Uterus (tissue), 4 donors: ENCODE results near the gene EPHA10. TPM values are rescaled to one million over a fixed set of nuclear protein-coding genes. Genes with fewer than 3 reads are reported as not detected.

Experiments
- DNase-seq, 2 donors: peaks; one replicate each; pipeline ENCODE4 v3.0.0-alpha.2; 2019 to 2020
- H3K27ac ChIP-seq, 2 donors: fragments of 200-600 bp; sonication (generic); 1 replicate in 1 of 2; 2 replicates in 1 of 2; pipeline ENCODE4 v1.5.1; 2016 to 2018
- H3K27me3 ChIP-seq, 2 donors: fragments of 200-600 bp; sonication (generic); one replicate each; pipeline ENCODE4 v1.5.1; 2018 to 2019; ENCODE audit warnings: control low read depth in 1 of 2
- H3K36me3 ChIP-seq, 2 donors: fragments of 200-600 bp; sonication (generic); one replicate each; pipeline ENCODE4 v1.5.1; 2019; ENCODE audit warnings: control low read depth in 1 of 2
- H3K4me1 ChIP-seq, 2 donors: fragments of 200-600 bp; sonication (generic); one replicate each; pipeline ENCODE4 v1.5.1; 2018 to 2019; ENCODE audit warnings: control low read depth in 1 of 2
- H3K4me3 ChIP-seq, 2 donors: fragments of 200-600 bp; sonication (generic); 1 replicate in 1 of 2; 2 replicates in 1 of 2; pipeline ENCODE4 v1.5.1; 2018 to 2019; ENCODE audit warnings: mild to moderate bottlenecking in 1 of 2
- H3K9me3 ChIP-seq, 2 donors: fragments of 200-600 bp; sonication (generic); one replicate each; pipeline ENCODE4 v1.5.1; 2019; ENCODE audit warnings: control low read depth in 1 of 2
- POLR2A ChIP-seq, 2 donors: fragments of 450-650 bp; IDR thresholded peaks; one replicate each; pipeline ENCODE4 v1.6.1; 2016; ENCODE audit warnings: antibody characterized with exemption in 2 of 2, mild to moderate bottlenecking in 1 of 2, moderate library complexity in 1 of 2
- intact Hi-C: fragments of 100-400 bp; cut with DNase I; formaldehyde crosslinking; loops from one replicate; pipeline ENCODE4 v1.15.1; 2023; ENCODE audit warnings: low total_unique reads
- total RNA-seq, 4 donors: library from RNA; depleted of rRNA in 3 of 4; stranded (reverse); fragments of >200 nt in 3 of 4; gene quantifications; one replicate each; pipeline versions ENCODE4 v1.1.0 to v1.2.4, GENCODE V29; 2014 to 2023
- TF ChIP-seq, protein P1 (sequence below), 4 experiments: fragments of 200-600 bp in 2 of 4; fragments of 450-650 bp in 2 of 4; sonication (generic) in 2 of 4; IDR thresholded peaks; one replicate each; pipeline ENCODE4 v1.5.1; 2016 to 2019; ENCODE audit warnings: antibody characterized with exemption in 4 of 4, mild to moderate bottlenecking in 2 of 4, moderate library complexity in 1 of 4
- donor health status: DM: yes; HTN: yes; CAD: no.

Gene EPHA10
- total RNA-seq, 4 donors from 2014 or later = 0.41 to 0.67 TPM; not detected in 2

DNA sequence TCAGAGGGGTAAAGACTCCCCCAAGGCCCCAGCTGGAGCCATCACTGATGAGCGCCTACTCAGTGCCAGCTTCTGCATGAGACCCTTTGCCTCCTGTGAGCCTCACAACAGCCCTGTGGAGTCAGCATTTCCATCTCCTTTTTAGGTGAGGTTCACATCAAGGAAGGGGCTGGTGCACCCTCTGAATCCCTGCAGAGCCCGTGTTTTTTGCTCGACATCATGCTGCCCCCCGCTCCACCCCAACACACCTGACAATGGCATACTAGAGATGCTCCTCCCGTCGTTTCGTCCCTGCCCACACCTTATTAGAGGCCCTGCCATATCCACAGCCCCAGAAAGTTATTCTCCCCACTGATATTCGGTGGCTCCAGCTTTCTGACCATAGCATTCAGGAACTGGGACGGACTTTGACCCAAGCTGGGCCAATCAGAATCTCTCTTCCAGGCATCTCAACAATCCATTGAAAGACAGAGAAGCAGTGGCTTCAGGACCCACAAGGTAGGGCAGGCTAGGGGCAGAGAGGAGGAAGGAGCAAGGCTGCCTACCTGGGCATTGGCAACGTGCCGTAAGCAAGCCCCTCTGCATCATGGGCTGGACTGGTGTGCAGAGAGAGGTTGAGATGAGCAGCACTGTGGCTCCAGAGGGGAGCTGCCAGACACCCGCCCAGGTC is 32.7 kb downstream of the EPHA10 start:
- H3K27me3 ChIP-seq = no peaks in the 10 kb centered on the region
- TF ChIP-seq POLR2A (IDR thresholded peaks at IDR 0.05) = no peak
- TF ChIP-seq, protein P1, sequence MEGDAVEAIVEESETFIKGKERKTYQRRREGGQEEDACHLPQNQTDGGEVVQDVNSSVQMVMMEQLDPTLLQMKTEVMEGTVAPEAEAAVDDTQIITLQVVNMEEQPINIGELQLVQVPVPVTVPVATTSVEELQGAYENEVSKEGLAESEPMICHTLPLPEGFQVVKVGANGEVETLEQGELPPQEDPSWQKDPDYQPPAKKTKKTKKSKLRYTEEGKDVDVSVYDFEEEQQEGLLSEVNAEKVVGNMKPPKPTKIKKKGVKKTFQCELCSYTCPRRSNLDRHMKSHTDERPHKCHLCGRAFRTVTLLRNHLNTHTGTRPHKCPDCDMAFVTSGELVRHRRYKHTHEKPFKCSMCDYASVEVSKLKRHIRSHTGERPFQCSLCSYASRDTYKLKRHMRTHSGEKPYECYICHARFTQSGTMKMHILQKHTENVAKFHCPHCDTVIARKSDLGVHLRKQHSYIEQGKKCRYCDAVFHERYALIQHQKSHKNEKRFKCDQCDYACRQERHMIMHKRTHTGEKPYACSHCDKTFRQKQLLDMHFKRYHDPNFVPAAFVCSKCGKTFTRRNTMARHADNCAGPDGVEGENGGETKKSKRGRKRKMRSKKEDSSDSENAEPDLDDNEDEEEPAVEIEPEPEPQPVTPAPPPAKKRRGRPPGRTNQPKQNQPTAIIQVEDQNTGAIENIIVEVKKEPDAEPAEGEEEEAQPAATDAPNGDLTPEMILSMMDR (IDR thresholded peaks at IDR 0.05) = no peak
- no peak overlapping the region for H3K27ac ChIP-seq
- no peak for DNase-seq
- no peak overlapping the region for H3K4me3 ChIP-seq
- no peaks in the 10 kb centered on the region for H3K9me3 ChIP-seq
- intact Hi-C loops = no loop called here
- H3K36me3 ChIP-seq = no peaks in the 10 kb centered on the region
- no peaks in the 10 kb centered on the region for H3K4me1 ChIP-seq

DNA sequence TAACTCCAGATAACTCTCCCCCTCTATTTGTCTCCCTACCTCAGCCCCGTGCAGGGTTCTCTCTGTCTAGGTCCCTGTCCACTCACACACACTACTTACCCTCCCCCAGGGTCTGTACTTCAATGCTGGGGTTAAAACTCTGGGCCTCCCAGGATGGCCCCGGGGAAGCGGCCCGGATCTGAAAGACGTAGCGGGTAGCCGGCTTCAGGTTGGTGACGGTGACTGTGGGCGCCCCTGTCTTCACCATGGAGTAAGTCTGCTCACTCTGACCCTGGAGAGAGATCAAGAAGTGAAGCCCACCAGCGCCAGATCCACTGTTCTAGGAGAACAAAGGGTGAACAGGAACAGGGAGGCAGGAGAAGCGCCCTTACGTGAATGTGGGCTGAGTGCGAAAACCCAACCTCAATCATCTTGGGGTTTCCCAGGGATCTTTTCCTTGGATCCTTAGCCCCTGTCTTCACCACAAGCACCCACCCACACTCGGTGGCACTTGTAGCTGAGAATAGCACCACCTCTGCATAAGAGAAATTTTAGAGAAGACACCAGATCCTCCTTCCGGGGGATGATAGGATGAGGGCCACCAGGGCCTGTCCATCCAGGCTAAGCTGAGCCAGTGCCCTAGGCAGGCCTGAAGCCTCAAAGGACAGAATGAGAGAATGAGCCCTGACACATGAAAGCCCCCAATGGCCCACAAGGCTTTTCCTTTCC is 33.5 kb downstream of the EPHA10 start:
- H3K36me3 ChIP-seq = no peaks in the 10 kb centered on the region
- TF ChIP-seq POLR2A (IDR thresholded peaks at IDR 0.05) = no peak
- TF ChIP-seq, protein P1 (IDR thresholded peaks at IDR 0.05) = no peak
- intact Hi-C loops = no loop called here
- DNase-seq = no peak
- H3K27me3 ChIP-seq = no peaks in the 10 kb centered on the region
- no peaks in the 10 kb centered on the region for H3K9me3 ChIP-seq
- H3K4me1 ChIP-seq = no peaks in the 10 kb centered on the region
- no peak overlapping the region for H3K27ac ChIP-seq
- no peak overlapping the region for H3K4me3 ChIP-seq

DNA sequence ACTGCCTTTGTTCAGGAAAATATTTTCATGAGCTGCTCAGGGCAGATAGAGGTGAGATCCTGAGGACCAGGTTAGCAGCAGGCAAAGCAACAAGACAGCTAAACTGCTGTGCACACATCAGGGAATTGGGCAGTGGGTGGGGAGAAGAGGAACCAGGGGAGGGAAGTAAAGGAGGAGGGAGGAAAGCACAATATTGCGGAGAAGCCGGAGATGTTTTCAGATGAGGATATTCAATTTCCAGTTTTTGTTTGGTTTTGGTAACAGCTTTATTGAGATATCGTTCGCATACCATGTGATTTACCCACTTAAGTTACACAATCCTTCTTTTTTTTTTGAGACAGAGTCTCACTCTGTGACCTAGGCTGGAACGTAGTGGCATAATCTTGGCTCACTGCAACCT is 34.5 kb downstream of the EPHA10 start:
- Histone ChIP-seq H3K36me3 (no peaks in the 10 kb centered on the region), H3K4me1 (no peaks in the 10 kb centered on the region), H3K9me3 (no peaks in the 10 kb centered on the region), H3K4me3 (no peak overlapping the region), H3K27ac (no peak overlapping the region), H3K27me3 (no peaks in the 10 kb centered on the region)
- intact Hi-C loops = no loop called here
- TF ChIP-seq, protein P1 (IDR thresholded peaks at IDR 0.05) = no peak
- no peak for TF ChIP-seq POLR2A (IDR thresholded peaks at IDR 0.05)
- no peak for DNase-seq

DNA sequence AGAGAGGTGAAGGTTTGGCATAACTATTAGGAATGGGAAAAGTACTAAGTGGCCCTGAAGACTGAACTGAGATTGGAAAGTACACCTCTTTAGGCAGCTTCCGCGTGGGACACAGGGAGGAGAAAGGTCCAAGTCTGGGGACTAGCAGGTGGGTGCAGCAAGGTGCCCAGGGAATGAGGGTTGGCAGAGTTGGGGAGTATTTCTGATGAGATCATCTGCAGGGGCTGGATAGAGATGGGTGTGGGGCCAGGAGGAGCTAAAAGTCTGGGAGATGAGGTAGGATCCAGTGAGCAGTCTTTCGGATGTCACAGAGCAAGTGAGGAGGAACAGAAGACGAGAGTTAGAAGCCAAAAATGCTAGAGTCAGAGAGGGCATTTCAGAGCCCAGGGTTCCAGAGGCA is 36.5 kb downstream of the EPHA10 start:
- intact Hi-C loops = no loop called here
- no peaks in the 10 kb centered on the region for H3K36me3 ChIP-seq
- H3K27me3 ChIP-seq = no peaks in the 10 kb centered on the region
- H3K4me1 ChIP-seq = no peaks in the 10 kb centered on the region
- no peak for TF ChIP-seq POLR2A (IDR thresholded peaks at IDR 0.05)
- TF ChIP-seq, protein P1 (IDR thresholded peaks at IDR 0.05) = no peak
- no peak for DNase-seq
- no peaks in the 10 kb centered on the region for H3K9me3 ChIP-seq
- no peak overlapping the region for H3K27ac ChIP-seq
- H3K4me3 ChIP-seq = no peak overlapping the region
